Right ventricle myocardium inferior (tissue), 1 donor: ENCODE results near the gene PRLH. TPM values are rescaled to one million over a fixed set of nuclear protein-coding genes. Genes with fewer than 3 reads are reported as not detected.

Experiments
- ATAC-seq: fragments of 200-7000 bp; cut with Tn5 transposase; one replicate; pipeline ENCODE4 v1.9.1; 2020; ENCODE audit warnings: mild to moderate bottlenecking, moderate library complexity
- DNase-seq: peaks from one replicate; pipeline ENCODE4 v3.0.0; 2021; ENCODE audit errors: missing footprints
- intact Hi-C: fragments of 100-400 bp; cut with DNase I; formaldehyde crosslinking; loops from one replicate; pipeline ENCODE4 v1.11.0; 2022
- long read RNA-seq: library from polyadenylated mRNA; unstranded; transcript quantifications from one replicate; pipeline ENCODE4 v2.0.0, GENCODE V29; 2021
- total RNA-seq: library from RNA; stranded (reverse); fragmentation: NEBNext Ultra II Directional; extraction: Animal tissue kit (Norgen Biotek cat#: 25700); gene quantifications from one replicate; pipeline ENCODE4 v1.2.1, GENCODE V29; 2021
- donor health status: DM: no; HTN: yes; CAD: no; lungs with severe emphysema.

Gene PRLH, protein sequence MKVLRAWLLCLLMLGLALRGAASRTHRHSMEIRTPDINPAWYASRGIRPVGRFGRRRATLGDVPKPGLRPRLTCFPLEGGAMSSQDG
- total RNA-seq: not detected
- long read RNA-seq: 0 reads

DNA sequence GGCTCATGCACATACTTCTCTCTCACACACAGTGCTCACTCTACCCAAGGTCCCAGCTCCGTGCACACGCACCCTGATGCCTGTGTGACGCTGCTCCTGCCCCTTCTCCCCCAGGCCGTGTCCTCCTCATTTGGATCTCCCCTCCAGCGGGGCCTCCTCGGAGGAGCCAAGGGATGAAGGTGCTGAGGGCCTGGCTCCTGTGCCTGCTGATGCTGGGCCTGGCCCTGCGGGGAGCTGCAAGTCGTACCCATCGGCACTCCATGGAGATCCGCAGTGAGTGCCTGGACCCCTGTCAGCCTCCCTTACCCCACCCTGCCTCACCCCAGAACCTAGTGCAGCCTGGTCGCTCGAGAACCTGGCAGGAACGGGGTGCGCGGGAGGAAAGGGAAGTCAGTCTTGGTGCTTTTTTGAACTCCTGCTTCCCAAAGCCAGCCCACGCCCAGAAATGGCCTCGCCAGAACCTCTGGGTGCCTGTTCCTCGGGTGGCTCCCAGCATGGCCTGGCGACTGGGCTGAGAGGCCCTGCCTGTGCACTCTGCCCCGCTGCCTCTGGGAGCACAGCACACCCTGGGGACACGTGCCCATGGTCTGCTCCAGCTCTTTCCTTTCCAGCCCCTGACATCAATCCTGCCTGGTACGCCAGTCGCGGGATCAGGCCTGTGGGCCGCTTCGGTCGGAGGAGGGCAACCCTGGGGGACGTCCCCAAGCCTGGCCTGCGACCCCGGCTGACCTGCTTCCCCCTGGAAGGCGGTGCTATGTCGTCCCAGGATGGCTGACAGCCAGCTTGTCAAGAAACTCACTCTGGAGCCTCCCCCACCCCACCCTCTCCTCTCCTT, at the start of gene PRLH:
Gene PRLH (plus strand): TSS at position 174 of the 835 bp plus-strand sequence. CDS start 0 bp downstream, at position 174.
- intact Hi-C loops: no loop called here
- ATAC-seq: no peak
- DNase-seq: no peak

DNA sequence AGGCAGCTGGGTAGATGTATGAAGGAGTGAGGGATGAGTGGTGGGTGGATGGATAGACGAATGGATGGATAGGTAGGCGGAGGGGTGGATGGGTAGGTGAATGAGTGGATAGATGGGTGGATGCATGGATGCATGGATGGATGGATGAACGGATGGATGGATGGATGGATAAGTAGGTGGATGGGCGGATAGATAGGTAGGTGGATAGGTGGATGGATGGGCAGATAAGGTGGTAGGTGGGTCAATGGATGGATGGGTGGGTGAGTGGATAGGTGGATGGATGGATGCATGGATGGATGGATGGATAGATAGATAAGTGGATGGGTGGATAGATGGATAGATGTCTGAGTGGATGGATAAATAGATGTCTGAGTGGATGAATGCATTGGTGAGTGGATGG, 49.2 kb upstream of the PRLH start:
- ATAC-seq: no peak
- no peak for DNase-seq
- intact Hi-C loops: loop anchor here (2.0 kb wide), 1 partner anchor 234 kb away; no protein-coding TSS in a partner anchor

DNA sequence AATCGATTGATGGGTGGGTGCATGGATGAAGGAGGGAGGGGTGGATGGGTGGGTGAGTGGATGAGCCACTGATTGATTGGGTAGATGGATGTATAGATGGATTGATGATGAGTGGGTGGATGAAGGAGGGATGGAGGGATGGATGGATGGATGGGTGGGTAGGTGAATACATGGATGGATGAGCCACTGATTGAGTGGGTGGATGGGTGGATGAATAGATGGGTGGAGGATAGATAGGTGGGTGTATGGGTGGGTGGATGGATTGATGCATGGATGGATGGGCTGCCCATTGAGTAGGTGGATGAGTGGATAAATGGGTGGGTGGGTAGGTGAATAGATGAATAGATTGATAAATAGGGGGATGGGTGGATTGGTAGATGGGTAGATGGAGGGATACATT, 48.4 kb upstream of the PRLH start:
- DNase-seq (no peak), ATAC-seq (no peak)
- intact Hi-C loops: loop anchor here (2.0 kb wide), 1 partner anchor 233 kb away; no protein-coding TSS in a partner anchor

DNA sequence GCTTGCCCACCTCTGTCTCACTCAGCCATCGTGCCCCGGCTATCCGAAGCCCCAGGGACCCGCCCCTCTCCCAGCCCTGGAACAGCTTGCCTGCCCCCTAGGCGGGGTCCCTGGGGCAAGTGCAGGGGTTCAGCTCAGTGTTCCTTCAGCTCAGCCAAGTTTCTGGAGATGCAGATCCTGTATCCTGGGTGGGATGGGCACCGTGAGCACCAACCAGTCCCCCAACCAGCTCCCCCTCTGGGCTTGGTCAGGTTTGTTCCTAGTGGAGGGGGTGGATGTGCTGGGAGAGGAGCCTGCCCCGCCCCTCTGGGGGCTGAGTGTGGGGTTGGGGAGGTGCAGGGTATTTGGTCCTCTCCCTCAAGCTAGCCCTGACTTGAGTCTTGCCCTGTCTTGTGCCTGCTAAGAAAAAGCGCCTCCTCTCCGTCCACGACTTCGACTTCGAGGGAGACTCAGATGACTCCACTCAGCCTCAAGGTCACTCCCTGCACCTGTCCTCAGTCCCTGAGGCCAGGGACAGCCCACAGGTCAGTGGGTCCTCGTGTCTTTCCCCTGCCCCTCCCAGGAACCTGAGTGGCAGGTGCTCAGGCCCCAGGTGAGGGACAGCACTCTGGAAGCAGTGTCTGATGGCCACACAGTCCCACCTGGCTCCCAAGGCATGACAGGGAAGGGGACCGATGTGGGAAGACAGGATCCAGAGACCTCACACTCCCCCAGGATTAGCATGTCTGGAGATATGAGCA, 46.7 kb upstream of the PRLH start:
- ATAC-seq (no peak), DNase-seq (peak; percentile 34)
- intact Hi-C loops: no loop called here

DNA sequence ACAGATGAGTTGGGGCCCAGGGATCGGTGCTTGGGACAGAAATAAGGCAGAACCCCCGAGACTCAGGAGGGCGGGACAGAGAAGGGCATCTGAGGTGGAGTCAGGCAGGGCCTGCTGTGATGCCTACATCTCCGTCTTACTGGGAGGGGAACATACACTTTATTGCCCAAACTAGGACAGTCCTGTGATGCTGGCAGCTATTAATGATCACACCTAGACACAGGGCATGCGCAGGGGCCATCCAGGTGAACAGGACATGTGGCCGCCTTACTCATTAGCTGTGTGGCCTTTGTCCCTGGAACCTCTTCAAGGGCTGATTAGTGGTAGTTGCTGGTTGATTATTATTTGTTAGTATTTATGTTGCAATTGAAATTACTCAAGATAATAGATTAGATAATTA, 46.1 kb upstream of the PRLH start:
- ATAC-seq (no peak), DNase-seq (peak; percentile 41)
- intact Hi-C loops: no loop called here

DNA sequence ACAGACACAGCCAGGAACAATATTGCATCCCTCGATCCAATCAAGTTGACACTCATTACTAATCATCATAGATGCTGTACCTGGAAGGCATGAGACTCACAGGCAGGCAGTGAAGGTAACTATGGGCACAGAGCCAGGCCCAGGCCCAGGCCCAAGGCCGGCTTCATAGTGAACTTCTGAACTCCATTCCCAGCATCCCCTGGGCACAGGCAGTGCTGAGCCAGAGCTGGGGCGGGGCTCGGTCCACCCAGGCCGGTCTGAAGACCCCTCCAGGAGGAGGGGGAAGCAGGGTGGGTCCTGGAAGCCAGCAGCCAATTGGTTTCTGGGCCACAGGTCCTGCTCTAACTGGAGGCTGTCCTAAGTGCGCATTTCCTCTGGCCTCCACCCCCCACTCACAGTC, 41.7 kb upstream of the PRLH start:
- intact Hi-C loops: no loop called here

DNA sequence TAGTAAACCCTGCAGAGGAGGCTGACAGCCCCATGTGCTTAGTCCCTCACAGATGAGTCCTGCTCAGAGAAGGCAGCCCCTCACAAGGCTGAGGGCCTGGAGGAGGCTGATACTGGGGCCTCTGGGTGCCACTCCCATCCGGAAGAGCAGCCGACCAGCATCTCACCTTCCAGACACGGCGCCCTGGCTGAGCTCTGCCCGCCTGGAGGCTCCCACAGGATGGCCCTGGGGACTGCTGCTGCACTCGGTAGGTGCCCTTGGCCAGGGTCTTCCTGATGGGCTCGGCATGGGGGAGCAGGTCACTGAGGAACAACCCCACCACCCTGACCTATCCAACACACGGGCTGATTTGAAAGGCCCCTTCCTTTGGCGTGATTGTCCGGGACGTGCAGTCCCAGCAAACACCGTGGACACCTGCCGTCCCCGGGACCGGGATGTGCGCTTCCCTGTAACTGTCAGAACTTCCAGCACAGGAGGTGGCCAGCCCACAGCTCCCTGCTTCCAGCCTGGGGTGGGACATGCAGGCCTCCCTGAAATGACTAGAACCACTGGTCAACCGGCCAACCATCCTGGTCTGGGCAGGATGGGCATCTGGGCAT, 40.7 kb upstream of the PRLH start:
- intact Hi-C loops: no loop called here
- ATAC-seq (no peak), DNase-seq (peak; percentile 58)

More for the DNA sequence above, 41.7 kb upstream of the PRLH start:
- ATAC-seq: no peak
- peak; percentile 56 for DNase-seq

DNA sequence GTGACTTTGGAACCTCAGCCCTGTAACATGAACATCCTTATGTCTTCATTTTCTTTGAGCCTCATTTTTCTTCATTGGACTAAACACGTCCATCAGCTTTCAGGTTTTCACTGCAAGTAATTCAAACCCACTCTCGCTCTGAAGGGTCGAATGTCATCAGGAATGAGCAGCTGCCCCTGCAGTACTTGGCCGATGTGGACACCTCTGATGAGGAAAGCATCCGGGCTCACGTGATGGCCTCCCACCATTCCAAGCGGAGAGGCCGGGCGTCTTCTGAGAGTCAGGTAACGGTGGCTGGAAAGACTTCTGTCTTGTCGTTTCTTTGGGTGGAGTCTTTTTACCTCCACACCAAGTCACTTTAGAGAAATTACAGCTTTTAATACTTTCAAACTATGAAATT, 39.1 kb upstream of the PRLH start:
- intact Hi-C loops: no loop called here
- DNase-seq (peak; percentile 56), ATAC-seq (no peak)

DNA sequence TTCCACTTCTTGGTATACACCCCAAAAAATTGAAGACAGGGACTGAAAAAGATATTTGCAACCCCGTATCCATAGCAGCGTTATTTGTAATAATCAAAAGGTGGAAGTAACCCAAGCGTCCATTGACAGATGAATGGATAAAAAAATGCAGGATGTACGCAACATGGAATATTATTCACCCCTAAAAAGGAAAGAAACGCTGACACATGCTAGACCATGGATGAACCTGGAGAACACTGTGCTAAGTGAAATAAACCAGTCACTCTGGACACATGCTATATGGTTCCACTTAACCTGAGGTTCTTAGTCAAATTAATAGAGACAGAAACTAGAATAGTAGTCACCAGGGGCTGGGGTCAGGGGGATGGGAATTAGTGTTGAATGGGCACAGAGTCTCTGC, 38.6 kb upstream of the PRLH start:
- no peak for DNase-seq
- no peak for ATAC-seq
- intact Hi-C loops: no loop called here

DNA sequence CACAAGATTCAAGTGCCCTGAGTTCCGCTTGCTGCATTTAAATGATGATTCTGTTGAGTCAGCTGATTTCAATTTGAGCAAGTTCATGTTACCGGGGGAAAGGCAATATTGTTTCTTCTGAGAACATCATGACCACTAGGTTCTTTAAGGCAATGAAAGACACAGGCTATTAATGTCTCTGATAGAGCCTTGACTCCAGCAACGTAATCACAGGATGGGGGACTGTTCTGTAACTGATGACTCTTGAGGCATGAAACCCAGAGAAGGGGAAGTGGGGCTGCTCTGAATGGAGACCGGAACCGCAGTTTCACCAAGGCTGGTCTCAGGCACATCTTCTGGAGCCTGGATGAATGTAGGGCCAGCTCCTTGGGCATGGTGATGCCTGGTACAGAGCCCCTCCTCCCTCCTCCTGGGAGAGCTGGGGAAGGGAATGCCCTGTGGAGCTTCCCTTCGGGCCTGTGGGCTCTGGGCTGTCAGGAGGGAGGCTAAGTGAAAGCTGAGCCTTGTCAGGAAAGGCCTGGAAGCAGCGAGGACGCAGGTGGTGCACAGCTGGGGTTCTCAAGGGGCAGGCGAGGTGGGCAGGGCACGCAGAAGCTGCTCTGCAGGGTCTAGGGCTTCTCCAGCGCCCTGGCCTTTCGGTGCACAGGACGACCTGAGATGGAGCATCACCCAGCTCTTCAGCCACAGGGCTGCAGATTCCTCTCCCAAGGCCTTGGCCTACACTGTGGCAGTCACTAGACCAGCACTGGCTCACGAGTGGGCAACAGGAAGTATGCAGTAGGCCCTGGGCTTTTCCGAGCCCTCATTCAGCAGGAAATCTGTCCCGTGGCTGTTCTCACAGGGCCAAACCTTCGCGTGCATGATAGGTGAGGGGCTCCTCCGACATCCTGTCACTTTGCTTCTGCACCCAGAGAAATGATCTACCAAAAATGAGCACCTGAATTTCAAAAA, 36.6 kb upstream of the PRLH start:
- DNase-seq (peak; percentile 45), ATAC-seq (no peak)

DNA sequence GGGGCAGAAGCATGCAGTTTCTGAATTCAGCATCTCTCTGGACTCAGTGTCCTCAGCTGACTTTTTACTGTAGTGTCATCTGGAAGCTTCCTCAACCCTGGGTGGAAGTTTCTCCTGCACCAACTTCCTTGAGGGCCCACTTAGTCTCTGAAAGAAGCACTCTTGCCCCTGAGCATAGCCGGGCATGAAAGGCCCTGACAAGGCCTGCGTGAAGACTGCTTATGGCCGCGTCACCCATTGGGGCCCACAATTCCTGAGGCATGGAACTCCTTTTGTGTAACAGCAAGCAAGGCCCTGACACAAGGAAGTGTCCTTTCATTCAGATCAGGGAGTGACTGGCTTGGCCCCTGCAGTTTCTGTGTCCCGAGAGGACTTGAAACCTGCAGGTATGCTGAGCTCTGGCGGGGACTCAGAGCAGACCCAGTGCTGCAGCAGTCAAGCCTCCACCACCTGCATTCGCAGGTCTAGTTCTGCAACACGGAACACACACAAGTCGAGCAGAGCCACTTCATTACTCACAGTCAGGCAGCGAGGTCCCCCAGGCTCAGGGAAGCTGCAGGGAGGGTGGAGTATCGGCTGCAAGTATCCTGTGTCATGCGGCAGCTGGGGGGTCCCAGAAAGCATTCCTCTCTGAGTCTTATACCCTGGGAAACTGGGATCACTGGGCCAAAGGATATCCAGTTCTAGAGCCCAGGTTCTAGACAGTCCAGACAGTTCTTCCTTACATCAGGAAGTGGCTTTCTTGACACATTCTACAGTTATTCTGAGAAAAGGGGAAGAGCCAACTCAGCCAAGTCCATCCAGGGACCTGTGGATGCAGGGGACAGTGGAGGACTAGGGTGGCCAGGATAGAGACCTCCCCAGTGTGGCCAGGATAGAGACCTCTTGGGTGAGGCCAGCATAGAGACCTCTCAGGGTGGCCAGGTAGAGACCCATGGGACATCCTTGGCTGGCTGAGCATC, 35.6 kb upstream of the PRLH start:
- intact Hi-C loops: no loop called here
- ATAC-seq (no peak), DNase-seq (peak; percentile 13)

More for the DNA sequence above, 36.6 kb upstream of the PRLH start:
- intact Hi-C loops: no loop called here

DNA sequence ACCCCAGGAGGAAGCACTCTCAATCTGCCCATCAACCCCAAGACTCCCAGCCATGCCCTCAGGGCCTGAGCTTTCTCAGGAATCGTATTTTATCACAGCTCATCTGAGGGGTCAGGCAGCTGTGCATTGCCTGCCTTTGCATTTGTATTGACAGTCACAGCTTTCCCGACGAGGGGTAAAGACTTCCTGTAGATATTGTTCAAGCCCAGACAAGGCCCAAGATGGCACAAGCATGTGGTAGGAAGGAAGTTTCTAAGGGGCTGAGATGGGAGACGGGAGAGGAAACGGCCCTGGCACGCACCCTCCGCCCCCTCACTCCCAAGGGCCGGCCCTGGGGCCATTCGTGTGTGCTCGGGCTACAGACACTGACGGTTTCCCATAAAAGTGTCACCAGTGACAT, 34.2 kb upstream of the PRLH start:
- intact Hi-C loops: no loop called here
- DNase-seq (peak; percentile 41), ATAC-seq (no peak)

DNA sequence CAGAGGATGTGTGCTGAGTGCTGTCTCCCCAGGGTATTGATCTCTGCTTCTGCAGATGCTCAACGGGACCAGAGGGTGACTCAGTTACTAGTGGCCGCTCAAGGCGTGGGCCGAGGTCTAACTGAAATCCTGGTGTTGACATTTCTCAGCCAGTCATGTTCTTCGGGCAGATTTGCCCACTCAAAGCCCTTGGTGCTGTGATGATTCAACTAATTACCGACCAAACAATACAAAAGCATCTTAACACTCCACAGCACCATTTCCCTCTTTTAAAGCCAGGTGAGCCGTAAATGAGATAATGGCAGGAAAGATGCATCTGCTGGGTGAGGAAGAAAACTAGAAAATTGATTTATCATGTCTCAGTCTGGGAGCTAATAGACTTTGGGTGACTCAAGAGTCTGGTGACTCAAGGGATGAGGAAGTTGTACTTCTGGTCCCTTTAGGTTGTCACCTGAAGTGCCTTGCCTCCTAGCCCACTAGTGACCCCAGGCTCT, 32.7 kb upstream of the PRLH start:
- DNase-seq (no peak), ATAC-seq (no peak)
- intact Hi-C loops: no loop called here

DNA sequence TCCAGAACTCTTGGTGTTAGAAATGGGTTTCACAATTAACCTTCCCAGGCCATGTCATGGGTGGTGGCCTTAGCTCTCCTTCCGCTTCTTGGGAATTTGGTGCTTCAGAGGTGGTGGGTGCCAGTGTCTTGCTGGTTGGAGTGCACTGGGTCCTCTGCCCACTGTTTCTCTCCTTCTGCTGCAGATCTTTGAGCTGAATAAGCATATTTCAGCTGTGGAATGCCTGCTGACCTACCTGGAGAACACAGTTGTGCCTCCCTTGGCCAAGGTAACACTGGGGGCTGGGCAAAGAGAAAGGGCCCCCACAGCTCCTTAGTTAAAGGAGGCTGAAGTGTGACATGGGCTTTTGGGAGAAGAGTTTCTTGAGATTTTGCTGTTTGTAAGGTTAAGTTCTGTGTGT, 32.0 kb upstream of the PRLH start:
- DNase-seq (peak; percentile 9), ATAC-seq (no peak)
- intact Hi-C loops: no loop called here

DNA sequence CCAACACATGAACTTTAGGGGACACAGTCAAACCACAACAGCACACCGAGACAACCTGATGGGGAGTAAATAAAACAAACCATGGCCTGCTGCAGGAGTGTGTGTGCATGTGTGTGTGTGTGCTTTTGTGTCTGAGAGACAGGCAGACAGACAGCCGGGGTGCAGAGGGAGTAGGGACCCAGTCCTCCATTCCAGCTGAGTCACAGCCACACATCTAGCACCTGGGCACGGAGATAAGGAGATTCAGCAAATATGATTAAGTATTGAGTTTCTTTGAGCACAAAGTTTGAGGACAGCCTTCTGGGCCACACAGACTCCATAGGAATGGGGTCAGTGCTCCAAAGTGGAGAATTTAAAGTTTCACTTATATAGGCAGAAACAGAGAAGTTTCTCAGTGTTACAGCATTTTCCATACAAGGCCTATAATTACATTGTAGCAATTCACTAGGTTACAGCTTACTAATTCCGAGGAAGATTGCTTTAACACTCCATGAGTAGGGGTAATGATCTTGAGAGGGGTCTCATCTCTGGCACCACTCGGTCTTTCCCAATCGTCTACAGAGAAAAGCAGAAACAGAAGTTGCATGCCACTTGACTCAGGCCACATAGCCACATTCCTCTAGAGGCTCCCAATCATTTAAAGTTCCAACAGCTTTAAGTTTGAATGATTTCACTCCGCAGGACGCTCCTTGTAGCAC, 30.8 kb upstream of the PRLH start:
- ATAC-seq: no peak
- DNase-seq: no peak
- intact Hi-C loops: no loop called here

DNA sequence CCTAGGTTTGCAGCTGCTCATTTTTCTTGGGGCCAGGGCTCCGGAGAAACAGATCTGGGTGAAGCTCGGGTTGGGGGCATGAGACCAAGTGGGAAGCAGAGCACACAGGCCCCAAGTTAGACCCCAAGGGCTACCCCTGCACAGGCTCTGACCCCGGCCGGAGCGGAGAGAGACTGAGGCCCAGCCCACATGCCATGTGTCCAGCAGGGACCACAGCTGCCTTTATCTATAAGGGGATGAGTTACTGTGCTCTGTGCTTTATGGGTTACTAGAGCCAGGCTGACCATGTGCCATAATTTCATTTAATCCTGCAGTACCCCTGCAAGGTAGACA, 30.3 kb upstream of the PRLH start:
- intact Hi-C loops: no loop called here
- no peak for DNase-seq
- ATAC-seq: no peak

DNA sequence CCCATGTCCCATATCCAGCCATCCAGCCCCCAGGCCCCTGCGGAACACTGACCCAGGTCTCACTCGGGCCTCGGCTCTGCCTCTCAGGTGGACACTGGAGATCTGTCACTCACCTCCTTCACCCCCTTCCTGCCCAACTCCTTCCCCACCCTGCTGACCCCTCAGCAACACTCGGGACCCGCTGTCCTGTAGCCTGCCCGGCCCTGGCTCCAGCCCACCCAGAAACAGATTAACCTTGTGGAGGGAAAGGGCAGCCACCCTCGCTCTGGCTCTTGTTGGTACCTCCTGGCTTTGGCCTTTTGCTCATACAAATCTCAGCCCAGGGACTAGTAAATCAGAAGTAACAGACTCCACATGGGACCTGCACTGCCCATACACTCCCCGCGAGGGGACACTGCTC, 29.8 kb upstream of the PRLH start:
- intact Hi-C loops: no loop called here
- no peak for DNase-seq
- no peak for ATAC-seq
